Measurements from ENCODE around the gene FHOD3. TPM values are rescaled to one million over a fixed set of nuclear protein-coding genes. Genes with fewer than 3 reads are reported as not detected.

Gene FHOD3
- total and polyA plus RNA-seq, 2 of the 13 experiments (the other 11 are each of a cell fraction or from before 2014, with no cell fraction given) = 0.07 TPM; not detected in 1

- TF ChIP-seq HMGXB3 (CRISPR knock-in tag; IDR thresholded peaks at IDR 0.05; ENCODE audit: borderline replicate concordance) (no peak), HMG20B (CRISPR knock-in tag; conservative IDR thresholded peaks at IDR 0.05) (no peak), MEIS2 (CRISPR knock-in tag; IDR thresholded peaks at IDR 0.05) (no peak), PRDM4 (CRISPR knock-in tag; IDR thresholded peaks at IDR 0.05; ENCODE audit: borderline replicate concordance) (no peak)
These were observed 76.7 kb downstream of the FHOD3 start (continued) for GRCh38 chr18:36374262-36374661.

DNA sequence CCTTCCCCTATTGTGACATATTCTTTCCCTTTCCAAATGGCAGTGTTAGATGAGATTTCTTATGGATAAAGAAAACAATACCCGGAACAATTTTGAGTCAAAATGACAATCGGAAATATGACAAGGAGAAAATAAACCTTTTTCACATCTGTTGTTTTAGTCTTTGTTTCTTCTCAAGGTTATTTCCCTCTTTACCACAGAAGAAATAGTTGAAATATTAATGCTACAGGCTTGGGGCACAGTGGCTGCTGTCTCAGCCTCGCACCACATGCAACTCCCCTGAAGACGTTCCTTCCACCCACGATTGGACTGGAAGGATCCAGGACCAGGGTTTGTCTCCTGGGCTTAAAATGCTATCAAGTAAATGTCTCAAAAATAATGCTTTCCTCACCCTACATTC, 77.6 kb downstream of the FHOD3 start:
- Histone ChIP-seq H3K27ac (ENCODE audit: extremely low read length, insufficient read depth, low read length) (no peak overlapping the region), H3K79me2 (ENCODE audit: insufficient read depth, low read length) (no peaks in the 10 kb centered on the region), H3K36me3 (replicated peaks in 1 of 2; ENCODE audit: control insufficient read depth in 1 of 2, insufficient read depth in 2 of 2, low read length in 2 of 2) (no peaks in the 10 kb centered on the region), H3K27me3 (ENCODE audit: control insufficient read depth in 1 of 2, insufficient read depth in 2 of 2, low read length in 2 of 2) (peaks cover 2 to 24% of the 10 kb centered on the region in 2 experiments; a peak in 2 of 5 replicates), H3K4me1 (ENCODE audit: insufficient read depth, low read length) (no peaks in the 10 kb centered on the region), H2AFZ (ENCODE audit: low read length) (no peak overlapping the region), H3K9ac (ENCODE audit: insufficient read depth, low read depth, low read length) (no peak overlapping the region), H4K20me1 (ENCODE audit: insufficient read depth, low read length) (no peaks in the 10 kb centered on the region), H3K4me3 (replicated peaks in 1 of 3; ENCODE audit: insufficient read depth in 1 of 3, low read depth in 2 of 3, low read length in 3 of 3) (no peak overlapping the region), H3K9me3 (ENCODE audit: low read length) (no peaks in the 10 kb centered on the region), H3K4me2 (ENCODE audit: low read depth, low read length) (no peak overlapping the region)
- CTCF ChIA-PET (ENCODE audit: low intra/inter-chr PET ratio, low total read pairs) = no interaction called here
- WGBS (ENCODE audit: low lambda C conversion rate) = 4% methylated on average over 5 of the region's 5 CpGs
- FAIRE-seq (no peak), DNase-seq (ENCODE audit: low spot score) (no peak), ATAC-seq (no peak)
- POLR2A ChIA-PET = no interaction called here
- in situ Hi-C loops (cut with HindIII; ENCODE audit: extremely low pct_ligation_motif_present, low pct_unique_long_range_greater_than_20kb) (no loop called here), intact Hi-C loops (cut with micrococcal nuclease; ENCODE audit: unreplicated experiment) (no loop called here)
- no TSS peak for BruUV-seq (replicated peaks)
- TF ChIP-seq GATAD2A (CRISPR knock-in tag; IDR thresholded peaks at IDR 0.05) = no peak
- TF ChIP-seq CENPBD1 (CRISPR knock-in tag; IDR thresholded peaks at IDR 0.05; ENCODE audit: borderline replicate concordance, low read depth) = no peak
- no peak for TF ChIP-seq ZNF737 (CRISPR knock-in tag; IDR thresholded peaks at IDR 0.05; ENCODE audit: borderline replicate concordance)
- no peak for TF ChIP-seq CEBPG (CRISPR knock-in tag; IDR thresholded peaks at IDR 0.05)
- TF ChIP-seq, protein P1, sequence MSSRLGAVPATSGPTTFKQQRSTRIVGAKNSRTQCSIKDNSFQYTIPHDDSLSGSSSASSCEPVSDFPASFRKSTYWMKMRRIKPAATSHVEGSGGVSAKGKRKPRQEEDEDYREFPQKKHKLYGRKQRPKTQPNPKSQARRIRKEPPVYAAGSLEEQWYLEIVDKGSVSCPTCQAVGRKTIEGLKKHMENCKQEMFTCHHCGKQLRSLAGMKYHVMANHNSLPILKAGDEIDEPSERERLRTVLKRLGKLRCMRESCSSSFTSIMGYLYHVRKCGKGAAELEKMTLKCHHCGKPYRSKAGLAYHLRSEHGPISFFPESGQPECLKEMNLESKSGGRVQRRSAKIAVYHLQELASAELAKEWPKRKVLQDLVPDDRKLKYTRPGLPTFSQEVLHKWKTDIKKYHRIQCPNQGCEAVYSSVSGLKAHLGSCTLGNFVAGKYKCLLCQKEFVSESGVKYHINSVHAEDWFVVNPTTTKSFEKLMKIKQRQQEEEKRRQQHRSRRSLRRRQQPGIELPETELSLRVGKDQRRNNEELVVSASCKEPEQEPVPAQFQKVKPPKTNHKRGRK (CRISPR knock-in tag; IDR thresholded peaks at IDR 0.05) = no peak
- no peak for TF ChIP-seq ZNF616 (CRISPR knock-in tag; IDR thresholded peaks at IDR 0.05; ENCODE audit: low read depth)
- TF ChIP-seq LBX2 (CRISPR knock-in tag; IDR thresholded peaks at IDR 0.05; ENCODE audit: borderline replicate concordance) = no peak
- no peak for TF ChIP-seq RBM39 (IDR thresholded peaks at IDR 0.05; ENCODE audit: low read depth, low read length, poor library complexity, severe bottlenecking)
- TF ChIP-seq GABPA (IDR thresholded peaks at IDR 0.05; ENCODE audit: low read depth, low read length) = no peak
- no peak for TF ChIP-seq GABPA (CRISPR knock-in tag; IDR thresholded peaks at IDR 0.05; ENCODE audit: low read depth)
- TF ChIP-seq RXRA (CRISPR knock-in tag; IDR thresholded peaks at IDR 0.05) = no peak

Data from HepG2 (cell line).